ENCODE data around the gene PALLD.

The PALLD gene

GRCh38 chr4:168562041-168562571, 65.3 kb downstream of the PALLD start:
- no peak for DNase-seq

GRCh38 chr4:168564023-168564422, 67.2 kb downstream of the PALLD start:
- DNase-seq = no peak

- no peak for DNase-seq
These were observed 68.3 kb downstream of the PALLD start for GRCh38 chr4:168565130-168565529.

GRCh38 chr4:168566726-168567125, 69.9 kb downstream of the PALLD start:
- no peak for DNase-seq

- DNase-seq = no peak
These were observed 72.4 kb downstream of the PALLD start for GRCh38 chr4:168569066-168569930.

- DNase-seq = no peak
These were observed 73.1 kb downstream of the PALLD start for GRCh38 chr4:168569931-168570276.

GRCh38 chr4:168570466-168570865, 73.6 kb downstream of the PALLD start:
- DNase-seq = no peak

GRCh38 chr4:168572002-168572401, 75.2 kb downstream of the PALLD start:
- DNase-seq = no peak

- DNase-seq = no peak
These were observed 77.0 kb downstream of the PALLD start for GRCh38 chr4:168573870-168574269.

GRCh38 chr4:168574581-168575295, 77.9 kb downstream of the PALLD start:
- no peak for DNase-seq

GRCh38 chr4:168575473-168575872, 78.6 kb downstream of the PALLD start:
- no peak for DNase-seq

GRCh38 chr4:168577624-168578023, 80.8 kb downstream of the PALLD start:
- no peak for DNase-seq

GRCh38 chr4:168580228-168580627, 83.4 kb downstream of the PALLD start:
- no peak for DNase-seq

GRCh38 chr4:168584321-168584771, 87.5 kb downstream of the PALLD start:
- DNase-seq = no peak

- peak; percentile 2 for DNase-seq
These were observed 88.6 kb downstream of the PALLD start for GRCh38 chr4:168585168-168586091.

- DNase-seq = no peak
These were observed 90.1 kb downstream of the PALLD start for GRCh38 chr4:168586926-168587325.

GRCh38 chr4:168587411-168588125, 90.7 kb downstream of the PALLD start:
- DNase-seq = no peak

- DNase-seq = no peak
These were observed 92.2 kb downstream of the PALLD start for GRCh38 chr4:168588916-168589531.

GRCh38 chr4:168592676-168593075, 95.8 kb downstream of the PALLD start:
- DNase-seq = no peak

- DNase-seq = no peak
These were observed 96.5 kb downstream of the PALLD start for GRCh38 chr4:168593399-168593798.

GRCh38 chr4:168594121-168594520, 97.3 kb downstream of the PALLD start:
- no peak for DNase-seq

- no peak for DNase-seq
These were observed 101.3 kb downstream of the PALLD start for GRCh38 chr4:168598191-168598590.

All from CD4-positive, alpha-beta T cell treated with Interleukin-6 for 4 hours (primary cell).